NCI-H524 (cell line): ENCODE results near the gene POLR3B.
"Not testable (repeated sequence)": the region's sequence is repeated elsewhere in the genome, so short reads cannot be mapped to it uniquely, and the experiment has no call there.

Source experiments
- DNase-seq, 2 experiments: peaks; one replicate each; lab custom pipeline; 2025; lab: John Stamatoyannopoulos, UW

POLR3B gene

GRCh38 chr12:106342397-106343213 lies 14.9 kb upstream of the POLR3B start:
- no peak for DNase-seq

- DNase-seq, result no peak
Measured at GRCh38 chr12:106343214-106343528, 14.4 kb upstream of the POLR3B start.

DNA sequence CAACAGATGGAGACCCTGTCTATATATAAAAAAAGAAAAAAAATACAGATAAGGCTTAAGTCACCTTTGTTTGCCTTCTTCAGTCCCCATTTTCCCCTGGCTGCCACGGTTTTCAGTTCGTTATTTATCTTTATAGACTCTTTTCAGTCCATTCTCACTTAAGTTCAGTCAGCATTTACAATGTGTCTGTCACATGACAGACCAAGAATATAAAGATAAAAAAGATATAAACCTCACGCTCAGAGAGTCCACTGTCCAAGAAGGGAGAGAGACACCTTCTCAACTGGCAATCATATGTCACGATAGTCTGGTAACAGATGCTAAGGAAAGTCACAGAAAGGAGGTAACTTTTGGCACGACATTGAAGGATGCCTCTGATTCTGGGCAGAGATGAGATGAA lies 13.4 kb upstream of the POLR3B start:
- no peak for DNase-seq

- DNase-seq, result peak; percentile 46 to 83
Measured at GRCh38 chr12:106345746-106346145, 11.8 kb upstream of the POLR3B start.

- no peak for DNase-seq
Measured at GRCh38 chr12:106348411-106348810, 9.1 kb upstream of the POLR3B start.

DNA sequence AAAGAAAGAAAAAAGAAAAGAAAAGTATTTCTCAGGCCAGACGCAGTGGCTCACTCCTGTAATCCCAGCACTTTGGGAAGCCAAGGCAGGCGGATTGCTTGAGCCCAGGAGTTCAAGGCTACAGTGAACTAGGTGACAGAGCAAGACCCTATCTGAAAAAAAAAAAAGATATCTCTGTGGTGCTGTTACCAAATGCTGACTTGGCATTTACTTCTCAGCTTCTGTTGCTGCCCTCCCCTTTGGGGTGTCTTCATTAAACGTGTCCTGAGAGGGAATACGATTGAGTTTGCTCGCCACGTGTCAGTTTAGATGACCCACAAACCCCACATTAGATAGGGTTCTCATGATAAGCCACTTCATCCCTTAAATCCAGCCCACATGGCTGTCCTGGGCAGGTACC lies 4.4 kb upstream of the POLR3B start:
- no peak for DNase-seq

DNA sequence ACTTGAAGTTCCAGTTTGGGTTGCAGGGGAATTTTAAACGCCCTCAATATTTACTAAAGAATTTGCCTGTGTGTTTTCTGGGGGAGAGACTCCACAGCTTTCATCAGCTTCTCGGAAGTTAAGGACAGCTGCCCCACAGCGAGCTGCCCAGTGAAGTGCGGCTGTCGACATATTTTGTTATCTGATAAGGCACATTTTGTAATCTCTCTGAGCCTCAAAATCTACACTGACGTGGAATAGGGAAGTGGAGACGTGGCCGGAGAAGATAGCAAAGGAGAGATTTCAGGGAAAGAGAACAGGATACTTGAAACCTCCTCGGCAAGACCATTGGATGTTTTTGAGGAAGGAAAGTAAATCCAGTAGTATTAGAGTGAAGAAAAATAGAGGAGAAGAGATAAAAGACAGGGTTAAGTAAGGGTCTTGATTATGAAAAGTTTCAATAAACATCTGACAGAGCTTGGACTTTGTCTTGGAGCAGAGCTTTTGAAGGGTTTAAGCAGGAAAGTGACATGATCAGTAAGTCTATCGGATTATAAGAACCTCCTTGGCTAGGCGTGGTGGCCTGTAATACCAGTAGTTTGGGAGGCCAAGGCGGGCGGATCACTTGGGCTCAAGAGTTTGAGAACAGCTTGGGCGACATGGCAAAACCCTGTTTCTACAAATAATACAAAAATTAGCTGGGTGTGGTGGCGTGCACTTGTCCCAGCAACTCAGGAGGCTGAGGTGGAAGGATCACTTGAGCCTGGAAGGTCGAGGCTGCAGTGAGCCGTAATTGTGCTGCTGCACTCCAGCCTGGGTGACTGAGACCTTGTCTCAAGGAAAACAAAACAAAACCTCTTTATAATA lies 1.1 kb downstream of the POLR3B start:
- DNase-seq, result peak in 1 of 2 experiments; percentile 48

DNA sequence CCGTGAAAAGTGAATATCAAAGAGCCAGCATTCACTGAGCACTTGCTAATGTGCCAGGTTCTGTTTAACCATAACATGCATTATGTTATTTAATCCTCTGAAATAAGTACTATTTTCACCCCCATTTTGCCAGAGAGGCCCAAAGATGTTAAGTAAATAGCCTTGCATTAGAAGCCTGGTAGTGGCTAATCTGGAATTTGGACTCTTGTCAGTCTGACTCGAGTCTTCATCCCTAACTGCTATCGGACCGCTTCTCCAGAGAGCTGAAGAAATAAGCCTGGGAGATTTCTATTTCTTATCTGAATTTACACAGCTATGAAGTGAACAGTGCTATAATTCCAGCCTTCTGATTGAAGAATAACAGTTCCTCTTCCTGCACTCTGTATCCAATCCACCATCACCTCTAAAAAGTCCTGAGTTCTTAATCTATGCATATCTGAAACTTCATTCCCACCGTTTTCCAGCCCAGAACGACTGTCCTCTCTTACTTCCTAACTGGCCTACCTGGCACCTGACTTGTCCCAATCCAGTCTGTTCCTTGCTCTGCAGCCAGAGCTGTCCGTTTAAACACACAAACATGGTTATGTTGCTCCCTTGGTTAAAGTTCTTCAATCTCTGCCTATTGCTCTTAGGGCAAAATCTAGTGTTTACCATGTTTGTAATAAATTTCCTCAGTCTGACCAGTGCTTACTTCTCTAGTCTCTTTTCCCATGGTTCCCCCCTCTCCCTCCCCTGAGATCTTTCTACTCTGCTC lies 2.3 kb downstream of the POLR3B start:
- DNase-seq, result no peak

DNA sequence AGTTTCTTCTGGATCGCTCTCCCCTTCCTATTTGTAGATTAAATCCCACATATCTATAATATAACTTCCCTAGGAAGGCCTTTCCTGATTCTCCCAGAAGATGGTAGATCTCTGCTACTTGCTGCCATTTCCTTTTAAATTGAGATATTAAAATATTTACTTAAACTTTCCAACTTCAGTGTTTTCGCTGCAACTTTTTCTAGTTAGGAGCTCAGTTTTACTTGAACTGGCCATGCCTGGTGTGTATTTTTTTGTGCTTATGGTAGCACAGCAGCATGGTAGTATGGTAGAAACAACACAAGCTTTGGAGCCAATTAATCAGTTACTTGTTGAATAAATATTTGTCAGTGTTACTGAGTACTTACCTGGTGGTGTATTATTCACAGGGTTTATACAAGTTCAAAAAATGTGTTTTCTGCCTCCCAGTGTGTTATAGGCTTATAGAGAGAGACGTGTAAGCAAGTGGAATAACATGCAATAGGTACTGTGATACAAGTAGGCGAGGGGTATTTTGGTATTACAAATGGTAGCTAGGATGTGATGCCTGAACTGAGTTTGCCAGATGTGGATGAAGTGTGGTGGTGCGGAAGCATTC lies 2.9 kb downstream of the POLR3B start:
- no peak for DNase-seq

GRCh38 chr12:106362971-106363370 lies 5.4 kb downstream of the POLR3B start:
- no peak for DNase-seq

DNA sequence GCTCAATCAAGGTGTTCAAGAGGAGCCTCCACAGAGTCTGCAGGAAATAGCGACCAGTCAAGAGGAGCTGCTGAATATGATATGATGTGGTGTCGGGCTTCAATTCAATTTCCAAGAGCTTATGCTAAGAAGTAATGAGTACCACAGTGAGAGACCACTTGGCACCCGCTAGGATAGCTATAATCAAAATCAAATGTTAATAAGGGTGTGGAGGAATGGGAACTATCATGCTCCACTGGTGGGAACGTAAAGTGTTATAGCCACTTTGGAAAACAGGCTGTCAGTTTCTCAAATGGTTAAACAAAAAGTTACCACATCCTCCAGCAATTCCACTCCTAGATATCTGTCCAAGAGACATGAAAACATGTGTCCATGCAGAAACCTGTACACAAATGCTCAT lies 6.7 kb downstream of the POLR3B start:
- no peak for DNase-seq

GRCh38 chr12:106369624-106370346 lies 12.2 kb downstream of the POLR3B start:
- no peak for DNase-seq

- DNase-seq, result no peak
Measured at GRCh38 chr12:106378788-106379187, 21.2 kb downstream of the POLR3B start.

DNA sequence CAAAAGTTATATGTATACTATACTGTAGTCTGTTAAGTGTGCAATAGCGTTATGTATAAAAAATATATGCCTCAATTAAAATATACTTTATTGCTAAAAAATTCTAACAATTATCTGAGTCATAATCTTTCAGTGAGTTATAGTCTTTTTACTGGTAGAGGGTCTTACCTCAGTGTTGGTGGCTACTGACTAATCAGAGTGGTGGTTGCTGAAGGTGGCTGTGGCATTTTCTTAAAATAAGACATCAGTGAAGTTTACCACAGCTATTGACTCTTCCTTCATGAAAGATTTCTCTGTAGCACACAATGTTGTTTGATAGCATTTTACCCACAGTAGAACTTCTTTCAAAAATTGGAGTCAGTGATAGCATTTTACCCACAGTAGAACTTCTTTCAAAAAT lies 23.4 kb downstream of the POLR3B start:
- no peak for DNase-seq

- DNase-seq, result not testable (repeated sequence)
Measured at GRCh38 chr12:106381866-106382265, 24.3 kb downstream of the POLR3B start.

DNA sequence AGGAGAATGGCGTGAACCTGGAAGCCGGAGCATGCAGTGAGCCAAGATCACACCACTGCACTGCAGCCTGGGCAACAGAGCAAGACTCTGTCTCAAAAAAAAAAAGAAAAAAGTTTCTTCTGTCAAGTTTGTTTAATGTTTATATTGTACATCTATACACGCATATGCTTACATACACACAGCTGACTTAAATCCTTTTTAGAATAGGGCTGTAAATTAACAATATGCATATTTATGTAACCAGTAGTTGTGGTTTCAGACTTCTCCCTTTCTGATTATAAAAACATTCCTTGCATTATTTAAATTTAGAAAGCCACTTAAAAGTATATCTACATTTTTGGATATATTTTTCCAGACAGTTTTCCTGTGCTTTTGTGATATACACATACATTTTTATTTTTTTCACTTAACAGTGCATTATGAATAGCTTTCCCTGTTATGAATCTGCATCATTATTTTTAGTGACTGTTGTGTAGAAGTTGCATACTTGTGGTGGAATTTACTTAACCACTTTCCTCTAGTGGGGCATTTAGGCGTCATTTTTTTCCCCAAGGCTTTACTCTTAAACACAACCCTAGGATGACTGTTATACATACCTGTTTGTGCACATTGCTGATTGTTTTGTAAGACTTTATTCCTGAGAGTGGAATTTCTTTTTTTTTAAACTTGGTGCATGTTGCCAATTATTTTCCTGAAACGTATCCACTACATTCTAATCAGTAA lies 29.4 kb downstream of the POLR3B start:
- no peak for DNase-seq

DNA sequence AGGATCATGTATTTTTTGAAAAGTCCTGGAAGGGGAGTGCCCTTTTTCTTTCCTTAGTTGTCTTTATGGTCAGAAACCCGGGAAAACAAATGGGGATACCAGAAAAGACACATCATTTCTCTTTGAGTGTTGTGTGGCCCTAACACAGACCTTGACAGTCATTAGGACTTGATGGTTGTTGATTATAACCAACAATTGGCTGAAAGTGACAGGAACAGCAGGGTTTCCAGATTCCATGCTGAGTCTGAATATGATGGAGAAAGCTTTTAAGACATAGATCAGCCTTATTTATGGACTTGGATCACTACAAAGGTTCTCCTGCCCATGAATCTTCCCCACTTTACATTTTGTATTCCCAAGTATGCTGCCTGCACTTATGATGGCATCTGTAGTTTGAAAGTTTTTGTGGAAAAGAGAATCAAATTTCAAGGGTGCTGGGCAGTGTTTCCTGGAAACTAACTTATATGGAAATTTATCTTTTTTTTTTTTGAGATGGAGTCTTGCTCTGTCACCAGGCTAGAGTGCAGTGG lies 30.4 kb downstream of the POLR3B start:
- no peak for DNase-seq

DNA sequence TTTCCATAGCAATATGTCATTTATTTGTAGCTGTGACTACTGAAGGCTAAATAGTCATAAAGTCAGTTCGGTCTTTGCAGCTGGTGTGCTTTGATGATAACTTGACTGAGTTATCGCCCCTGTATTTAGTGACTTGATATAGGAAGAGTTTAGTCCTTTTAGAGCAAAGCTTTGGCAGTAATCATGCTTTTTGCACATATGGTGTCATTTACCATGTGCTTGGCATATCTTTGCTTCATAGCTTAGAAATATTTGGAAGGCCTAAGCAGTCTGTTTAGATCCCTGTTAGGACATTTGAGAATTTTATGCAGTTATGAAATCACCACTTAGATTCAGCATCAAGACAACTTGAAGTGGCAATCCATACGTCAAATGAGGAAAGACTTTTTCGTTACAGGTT lies 31.6 kb downstream of the POLR3B start:
- no peak for DNase-seq

- DNase-seq, result no peak
Measured at GRCh38 chr12:106392759-106393158, 35.2 kb downstream of the POLR3B start.

GRCh38 chr12:106409878-106410277 lies 52.3 kb downstream of the POLR3B start:
- DNase-seq, result no peak

DNA sequence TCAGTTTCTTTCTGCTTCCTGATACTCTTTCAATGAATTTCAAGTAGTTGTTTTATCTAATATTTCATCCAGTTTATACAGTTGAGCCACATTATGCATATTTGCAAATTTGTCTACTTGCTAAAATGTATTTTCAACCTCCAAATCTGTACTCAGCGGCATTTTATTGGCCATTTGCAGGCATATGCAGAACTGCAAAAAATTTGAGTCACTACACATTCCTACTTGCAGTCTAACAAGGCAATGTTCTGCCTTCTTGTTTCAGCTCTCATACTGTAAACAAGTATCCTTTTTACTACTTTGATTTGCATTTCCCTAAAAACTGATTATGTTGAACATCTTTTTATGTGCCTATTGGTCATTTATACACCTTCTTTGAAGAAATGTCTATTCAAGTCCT lies 55.0 kb downstream of the POLR3B start:
- no peak for DNase-seq
